ENCODE data around the gene SPATA9.
A peak's percentile ranks its signal among the peaks of the same experiment; 100 is the strongest.

SPATA9 gene

DNA sequence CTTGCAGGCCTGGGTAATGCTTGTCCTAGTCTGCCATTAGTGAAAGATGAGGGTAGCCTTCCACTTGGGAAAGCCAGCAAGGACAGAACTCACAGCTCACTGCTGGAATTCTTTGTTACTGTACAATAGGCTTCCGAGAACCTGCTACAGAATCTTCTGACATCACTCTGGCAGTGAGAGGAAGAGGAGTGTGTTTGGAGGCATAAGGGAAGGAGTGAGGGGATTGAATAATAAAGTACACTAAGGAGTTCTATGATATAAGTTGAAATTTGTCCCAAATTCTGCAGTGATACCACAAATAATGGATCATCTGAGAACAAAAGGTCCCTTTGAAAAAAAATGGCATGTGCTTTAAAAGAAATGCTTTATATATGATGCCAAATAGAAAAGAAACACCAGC is at the start of gene SPATA9:
SPATA9 (minus strand) TSS at position 101 of the 400 bp plus-strand sequence. CDS start 137 bp downstream, outside the sequence.
- DNase-seq: no peak

DNA sequence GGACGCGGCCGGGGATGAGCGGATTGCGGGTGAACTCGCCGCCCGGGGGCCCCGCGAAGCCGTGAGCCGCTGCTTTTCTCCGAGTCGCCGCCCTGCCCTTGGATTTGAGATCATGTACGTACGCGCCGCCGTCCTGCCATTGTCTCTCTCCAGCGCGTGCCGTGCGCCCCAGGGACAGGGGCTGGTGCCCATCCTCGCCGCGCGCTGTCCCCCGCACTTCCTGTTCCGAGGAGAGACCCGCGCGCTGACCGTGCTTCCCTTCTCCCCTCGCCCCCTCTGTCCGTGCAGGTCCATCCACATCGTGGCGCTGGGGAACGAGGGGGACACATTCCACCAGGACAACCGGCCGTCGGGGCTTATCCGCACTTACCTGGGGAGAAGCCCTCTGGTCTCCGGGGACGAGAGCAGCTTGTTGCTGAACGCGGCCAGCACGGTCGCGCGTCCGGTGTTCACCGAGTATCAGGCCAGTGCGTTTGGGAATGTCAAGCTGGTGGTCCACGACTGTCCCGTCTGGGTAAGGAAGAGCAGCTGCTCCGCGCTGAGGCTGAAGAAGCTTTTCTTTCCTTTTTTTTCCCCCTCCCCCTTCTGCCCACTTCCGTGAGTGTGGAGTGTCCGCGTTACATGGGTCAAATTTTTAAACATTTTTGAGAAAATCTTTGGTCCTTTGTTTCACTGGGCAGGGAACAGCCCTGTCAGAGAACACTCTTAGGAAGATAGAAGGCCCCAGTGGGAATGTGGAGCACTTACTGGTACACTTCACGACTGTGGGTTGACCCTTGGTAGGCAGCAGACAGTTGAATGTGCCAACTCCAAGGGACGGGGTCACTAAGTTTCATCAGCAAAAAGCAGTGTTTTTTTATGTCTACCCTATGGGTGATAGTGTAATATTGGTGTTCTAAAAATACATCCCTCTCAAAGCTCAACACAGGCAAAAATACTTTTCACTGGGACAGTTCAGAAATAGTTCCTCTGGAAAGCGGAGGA is 49.1 kb upstream of the SPATA9 start:
- DNase-seq: peak in 4 of 6 experiments; percentile 9 to 66 (median 35)

DNA sequence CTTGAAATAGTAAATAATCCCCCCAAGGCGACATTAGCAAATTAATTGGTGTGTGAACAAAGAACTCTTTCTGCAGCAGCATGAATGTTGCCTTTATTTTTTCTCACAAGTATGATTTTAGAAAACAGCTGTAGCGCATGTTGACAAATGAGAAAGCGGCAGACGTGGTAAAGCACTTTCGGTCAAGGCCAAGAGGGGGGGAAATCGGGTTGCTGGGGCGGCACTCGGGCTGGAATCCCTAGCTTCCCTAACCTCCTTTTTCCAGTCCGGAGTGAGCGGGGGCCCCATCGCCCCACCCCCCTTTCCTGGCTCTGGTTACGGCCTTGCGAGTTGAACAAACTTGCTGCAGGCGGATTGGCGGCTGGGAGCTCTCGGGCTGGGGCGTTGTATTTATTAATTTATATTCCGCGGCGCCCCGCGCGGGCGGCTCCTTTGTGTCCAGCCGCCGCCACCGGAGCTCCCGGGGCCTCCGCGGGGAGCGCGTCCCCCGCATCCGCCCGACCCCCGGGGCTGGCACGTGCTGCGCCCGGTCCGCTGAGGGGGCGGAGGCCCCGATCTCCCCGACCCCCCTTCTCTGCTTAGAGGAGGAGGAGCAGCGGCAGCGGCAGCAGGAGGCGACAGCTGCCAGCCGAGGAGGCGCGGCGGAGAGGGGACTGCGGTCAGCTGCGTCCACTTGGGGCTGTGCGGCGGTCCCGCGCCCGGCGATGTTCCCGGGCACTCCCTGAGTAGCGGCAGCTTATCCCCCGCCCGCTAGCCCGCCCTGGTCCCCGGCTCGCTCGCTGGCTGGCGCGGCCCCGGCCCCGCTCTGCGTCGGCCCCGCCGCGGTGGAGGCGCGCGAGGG is 48.2 kb upstream of the SPATA9 start, which contains the start of gene RHOBTB3:
RHOBTB3 (plus strand) TSS at position 607 of the 841 bp plus-strand sequence. CDS start 347 bp downstream, outside the sequence.
- peak; percentile 10 to 66 (median 48) for DNase-seq

DNA sequence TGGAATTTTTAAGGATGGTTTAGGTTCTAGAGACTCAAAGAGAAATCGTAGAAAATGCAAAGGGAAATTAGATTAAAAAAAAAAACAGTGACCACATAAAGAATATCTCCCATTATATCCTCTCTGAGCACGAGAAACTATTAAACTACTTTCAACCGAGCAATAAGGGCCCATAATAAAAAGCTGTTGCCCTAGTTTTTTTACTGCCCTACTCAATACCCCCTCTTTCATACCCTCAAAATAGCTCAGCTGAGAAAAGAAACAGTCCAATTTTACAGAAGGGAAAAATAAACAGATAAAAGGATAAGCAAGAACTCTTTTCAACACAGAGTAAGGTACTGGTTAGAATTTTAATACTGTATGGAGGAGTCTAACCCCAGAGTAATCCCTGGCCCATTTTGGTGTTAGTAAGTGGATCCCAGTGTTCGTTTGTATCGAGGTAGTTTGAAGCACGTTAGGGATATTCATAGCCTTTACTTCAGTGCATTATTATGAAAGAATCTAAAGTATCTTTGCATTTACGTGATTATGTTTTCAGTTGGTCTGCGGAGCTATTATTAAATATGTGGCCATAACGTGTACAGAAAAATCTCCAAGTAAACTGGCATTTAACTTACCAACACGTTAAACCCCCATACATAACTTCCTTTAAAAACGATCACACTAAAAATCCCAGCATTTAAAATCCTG is 47.4 kb upstream of the SPATA9 start:
- DNase-seq: no peak

DNA sequence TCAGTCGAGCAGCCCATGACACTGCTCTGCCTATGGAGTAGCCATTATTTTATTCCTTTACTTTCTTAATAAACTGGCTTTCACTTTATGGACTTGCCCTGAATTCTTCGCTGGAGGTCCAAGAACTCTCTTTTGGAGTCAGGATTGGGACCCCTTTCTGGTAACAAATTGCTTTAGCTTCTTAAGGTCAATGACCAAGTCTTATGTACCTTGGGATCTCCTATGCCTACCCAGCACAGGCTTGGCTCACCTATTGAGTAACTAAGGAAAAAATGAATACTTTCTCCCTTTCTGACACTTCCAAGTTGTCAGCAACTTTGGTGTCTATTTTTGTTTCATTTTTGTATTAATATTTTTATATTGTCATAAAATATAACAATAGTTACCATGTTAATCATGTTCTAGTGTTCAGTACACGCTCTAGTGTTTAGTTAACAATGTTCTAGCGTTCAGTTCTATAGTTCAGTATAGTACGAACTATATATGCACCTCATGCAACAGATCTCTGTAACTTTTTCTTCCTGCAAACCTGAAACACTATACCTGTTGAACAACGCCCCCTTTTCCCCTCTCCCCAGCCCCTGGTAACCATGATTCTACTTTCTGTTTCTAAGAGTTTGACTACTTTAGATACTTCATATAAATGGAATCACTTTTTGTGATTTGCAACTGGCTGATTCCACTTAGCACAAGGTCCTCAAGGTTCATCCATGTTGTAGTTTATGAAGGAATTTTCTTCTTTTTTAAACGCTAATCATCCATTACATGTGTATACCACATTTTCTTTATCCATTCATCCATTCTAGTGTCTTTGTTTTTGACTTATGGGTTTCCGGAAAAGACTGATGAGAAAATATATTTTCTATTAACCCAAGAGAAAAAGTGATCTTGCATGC is 46.6 kb upstream of the SPATA9 start:
- DNase-seq: no peak

DNA sequence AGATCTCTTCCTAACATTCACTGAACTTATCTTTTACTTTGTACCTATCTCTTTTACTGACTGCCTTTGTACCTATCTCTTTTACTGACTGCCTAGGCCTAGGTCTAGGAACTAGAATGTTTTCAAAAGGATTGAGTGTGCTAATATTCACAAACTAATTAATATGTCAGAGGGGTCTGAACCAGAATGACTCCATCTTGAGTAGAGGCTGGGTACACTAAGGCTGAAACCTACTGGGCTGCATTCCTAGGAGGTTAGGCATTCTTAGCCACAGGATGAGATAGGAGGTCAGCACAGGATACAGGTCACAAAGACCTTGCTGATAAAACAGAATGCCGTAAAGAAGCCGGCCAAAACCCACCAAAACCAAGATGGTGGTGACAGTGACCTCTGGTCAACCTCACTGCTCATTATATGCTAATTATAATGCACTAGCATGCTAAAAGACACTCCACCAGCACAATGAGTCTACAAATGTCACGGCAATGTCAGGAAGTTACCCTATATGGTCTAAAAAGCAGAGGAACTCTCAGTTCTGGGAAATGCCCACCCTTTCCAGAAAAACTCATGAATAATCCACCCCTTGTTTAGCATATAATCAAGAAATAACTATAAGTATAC is 45.8 kb upstream of the SPATA9 start:
- DNase-seq: peak in 2 of 6 experiments; percentile 24 to 30

DNA sequence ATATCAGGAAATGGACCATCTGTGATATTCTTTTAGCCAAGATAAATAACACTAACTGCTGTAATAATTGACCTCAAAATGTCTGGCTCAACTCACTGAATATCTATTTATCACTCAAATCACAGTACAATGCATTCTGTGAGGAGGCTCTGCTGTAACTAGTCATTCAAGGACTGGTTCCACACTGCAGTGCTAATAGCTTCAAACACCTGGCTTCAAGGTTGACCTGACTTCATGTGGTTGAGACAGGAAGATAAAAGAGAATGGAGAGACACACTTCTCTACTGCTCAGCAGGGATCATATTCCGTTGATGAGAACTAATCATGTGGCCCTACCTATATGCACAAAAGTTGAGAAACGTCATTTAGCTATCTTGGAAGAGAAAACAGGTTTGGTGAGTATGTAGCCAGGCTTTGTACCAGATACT is 45.0 kb upstream of the SPATA9 start:
- DNase-seq: peak in 1 of 6 experiments; percentile 26

GRCh38 chr5:95726811-95727763 is 44.3 kb upstream of the SPATA9 start:
- no peak for DNase-seq

DNA sequence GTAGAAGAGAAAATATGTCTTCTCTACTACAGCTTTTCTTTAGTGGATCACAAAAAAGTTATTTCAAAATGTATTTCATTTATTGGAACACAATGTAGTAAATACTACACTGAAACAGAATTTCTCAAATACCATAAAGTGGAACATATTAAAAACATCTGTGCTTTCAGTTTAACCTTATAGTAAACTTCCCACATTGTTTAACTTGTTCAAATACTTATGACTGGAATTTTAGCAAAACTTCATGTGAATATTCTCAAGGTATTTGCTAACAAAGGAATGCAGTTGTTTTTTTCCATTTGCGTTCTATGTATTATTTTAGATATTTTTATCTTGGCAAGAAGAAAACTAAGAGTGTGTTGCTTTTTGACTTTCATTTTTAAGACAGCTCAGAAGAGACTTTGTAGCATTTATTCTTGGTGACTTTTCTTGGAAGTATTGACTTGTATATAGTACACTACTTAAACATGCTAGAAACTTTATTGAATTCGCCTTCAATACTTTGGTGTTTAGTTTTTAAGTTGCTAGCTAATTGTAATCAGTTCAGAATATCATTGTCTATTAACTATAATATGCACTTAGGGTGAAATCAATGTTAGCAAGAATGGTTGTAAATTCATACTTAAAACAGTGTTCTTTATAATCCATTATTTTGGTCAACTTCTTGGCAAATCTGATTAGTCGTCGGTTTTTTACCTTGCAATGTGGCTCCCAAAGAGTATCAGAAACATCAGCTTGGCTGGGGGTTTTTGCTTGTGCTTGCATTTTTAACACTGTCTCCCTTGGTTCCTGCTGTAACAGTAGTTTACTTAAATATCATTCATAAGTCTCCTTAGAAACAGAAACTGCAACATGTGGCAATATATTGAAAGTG is 43.4 kb upstream of the SPATA9 start:
- no peak for DNase-seq

- DNase-seq: no peak
These were observed 42.5 kb upstream of the SPATA9 start for GRCh38 chr5:95725071-95725820.

DNA sequence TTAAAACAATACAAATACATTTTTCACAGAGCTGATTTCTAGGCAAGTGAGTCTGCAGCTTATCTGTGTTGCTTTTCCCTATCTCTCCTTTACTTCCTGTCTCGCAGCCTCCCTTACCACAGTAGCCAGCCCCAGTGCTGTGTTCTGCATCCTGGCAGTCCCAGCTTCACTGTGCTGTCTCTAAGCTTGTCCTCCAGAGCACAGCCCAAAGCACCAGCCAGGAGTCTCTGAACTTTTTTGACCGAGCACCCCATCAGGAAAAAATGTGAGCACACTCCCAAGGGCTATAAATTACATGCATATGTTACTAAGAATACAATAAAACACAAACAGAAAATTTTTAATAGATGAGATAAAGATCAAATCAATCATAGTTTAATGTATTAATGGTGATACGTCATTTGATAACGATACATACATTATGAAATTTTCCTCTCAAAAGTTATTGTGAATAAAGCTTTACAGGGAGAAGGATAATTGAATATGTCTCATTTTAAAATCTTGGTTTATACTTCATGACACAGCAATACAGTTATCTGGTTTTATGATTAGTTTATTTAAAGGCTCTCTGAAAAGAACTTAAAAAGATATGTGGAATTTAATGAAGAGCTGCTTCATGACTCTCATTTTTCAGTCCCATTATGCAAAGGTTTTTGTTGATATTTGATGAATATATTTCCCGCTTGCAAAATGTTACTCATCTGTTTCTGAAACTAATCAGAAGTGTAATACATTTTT is 41.0 kb upstream of the SPATA9 start:
- DNase-seq: no peak

DNA sequence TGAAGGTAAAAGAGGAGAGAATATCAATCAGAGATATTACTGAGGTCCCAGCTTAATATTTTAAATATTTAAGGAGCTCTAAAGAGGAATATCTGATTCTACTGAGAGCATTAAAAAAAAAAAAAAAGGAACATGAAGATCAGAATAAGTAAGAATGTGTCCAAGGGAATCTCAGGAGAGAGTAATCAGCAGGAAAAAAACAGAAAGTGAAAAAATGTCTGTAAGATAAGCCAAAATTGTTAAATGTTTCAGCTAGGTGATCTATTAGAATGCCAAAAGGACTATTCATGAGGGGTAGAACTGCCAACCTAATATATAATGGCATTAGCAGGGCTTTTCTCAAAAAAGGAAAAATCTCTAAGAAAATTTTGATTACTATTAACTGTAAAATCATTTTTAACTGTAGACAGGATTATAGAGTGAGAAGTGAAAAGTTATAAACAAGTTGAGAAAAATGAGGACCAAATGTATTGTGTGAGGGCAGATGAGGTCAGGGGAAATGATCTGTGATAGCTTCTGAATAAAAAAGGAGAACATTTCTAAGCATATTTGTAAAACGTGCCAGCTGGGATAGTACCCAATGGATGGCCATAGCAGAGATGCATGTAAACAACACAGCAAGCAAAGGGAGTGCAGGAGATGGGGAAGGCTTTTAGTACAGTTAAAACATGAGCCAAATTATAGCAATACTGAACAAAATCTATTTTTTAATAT is 38.9 kb upstream of the SPATA9 start:
- DNase-seq: no peak

DNA sequence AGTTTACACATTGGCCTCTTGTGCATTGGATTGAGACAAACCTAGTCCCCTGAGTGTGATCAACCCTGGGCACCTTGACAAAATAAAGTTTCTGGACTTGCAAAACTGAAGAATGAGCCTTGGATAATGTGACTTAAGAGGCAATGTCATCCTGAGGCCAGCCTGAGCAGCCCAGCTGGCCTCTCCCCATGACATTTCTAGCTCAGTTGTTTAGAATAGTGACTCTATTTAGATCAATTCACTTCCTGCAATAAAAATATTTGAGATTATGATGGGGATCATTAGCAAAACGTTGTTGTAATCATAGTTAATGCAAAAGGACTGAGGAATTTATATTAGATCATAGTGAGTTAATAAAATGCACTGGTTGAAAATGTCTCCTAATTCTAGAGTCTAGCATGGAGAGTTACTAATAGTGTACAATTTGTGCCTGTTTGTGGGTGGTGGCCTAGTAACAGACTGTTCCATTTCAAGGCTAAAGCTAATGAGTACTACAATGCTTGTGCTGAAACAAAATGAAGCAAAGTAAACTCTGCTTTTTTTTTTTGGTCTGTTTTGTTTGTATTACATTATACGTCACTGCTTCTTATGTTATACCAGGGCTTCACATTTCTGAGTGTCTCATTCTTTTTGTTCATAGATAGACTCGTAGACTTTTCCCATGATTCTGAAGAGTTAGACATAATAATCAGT is 37.4 kb upstream of the SPATA9 start:
- DNase-seq: no peak

DNA sequence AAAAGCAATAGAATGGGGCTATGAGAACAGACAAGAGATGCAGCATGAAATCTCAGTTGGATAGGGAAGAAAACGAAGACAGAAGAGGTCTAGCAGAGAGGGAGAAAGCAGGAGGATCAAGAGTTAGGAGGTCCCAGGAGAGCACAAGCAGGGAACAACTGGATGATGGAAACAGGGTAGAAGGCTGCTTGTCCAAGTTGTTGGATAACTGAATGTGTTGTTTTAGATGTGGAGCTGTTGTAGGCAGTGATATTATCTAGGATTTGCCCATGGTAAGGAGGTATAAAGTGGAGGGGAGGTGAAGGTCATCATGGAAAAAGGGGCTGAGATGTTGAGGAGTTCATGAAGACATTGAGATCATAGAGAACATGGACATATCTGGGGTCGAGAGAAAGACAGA is 35.9 kb upstream of the SPATA9 start:
- DNase-seq: no peak

DNA sequence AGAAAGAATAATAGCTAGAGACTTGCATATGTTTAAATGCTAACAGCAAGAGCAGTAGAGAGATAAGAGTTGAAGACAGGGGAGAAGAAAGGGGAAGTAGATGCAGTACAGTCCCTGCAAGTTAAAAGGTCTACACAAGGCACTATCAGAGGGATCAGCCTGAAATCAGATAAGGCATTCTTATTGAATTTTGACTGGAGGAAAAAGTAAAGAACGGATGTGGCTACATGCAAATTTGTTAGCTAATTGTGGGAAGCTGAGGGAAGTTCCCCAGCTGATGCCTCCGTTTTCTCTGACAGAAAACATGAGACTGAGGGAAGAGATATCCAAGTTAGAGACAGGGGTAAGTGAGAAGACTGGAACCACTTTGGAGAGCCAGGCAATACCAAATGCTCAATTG is 35.4 kb upstream of the SPATA9 start:
- peak in 3 of 6 experiments; percentile 23 to 48 (median 33) for DNase-seq

DNA sequence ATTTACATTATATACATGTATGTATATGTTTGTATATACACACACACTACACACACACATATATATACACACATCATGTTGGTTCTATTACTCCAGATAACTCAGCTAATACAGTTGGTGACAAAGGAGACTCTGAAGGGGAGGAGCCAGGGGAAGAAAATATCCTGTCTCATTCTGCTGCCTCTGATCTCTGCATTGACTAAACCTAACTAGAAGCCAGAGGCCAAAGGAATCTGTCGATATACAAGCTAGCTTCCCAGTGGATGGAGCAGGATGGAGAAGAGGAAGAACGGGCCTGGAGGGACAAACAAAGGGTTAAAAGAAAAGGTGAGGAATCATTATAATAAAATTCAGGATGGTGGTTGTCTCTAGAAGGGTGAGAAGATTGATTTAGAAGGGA is 34.6 kb upstream of the SPATA9 start:
- DNase-seq: no peak

Measured in stimulated activated naive CD4-positive, alpha-beta T cell (primary cell).